CD4-positive, alpha-beta T cell treated with Interleukin-21 for 1 hour (primary cell): ENCODE results near the gene ZMAT2.
"Not testable (repeated sequence)": the region's sequence is repeated elsewhere in the genome, so short reads cannot be mapped to it uniquely, and the experiment has no call there.

ENCODE experiments used
- DNase-seq: peaks from one replicate; pipeline ENCODE4 v3.0.0-alpha.2; 2020

ZMAT2 gene

GRCh38 chr5:140710899-140711552 is 10.8 kb downstream of the ZMAT2 start:
- peak; percentile 96 for DNase-seq

- no peak for DNase-seq
These were observed 11.5 kb downstream of the ZMAT2 start for GRCh38 chr5:140711794-140712193.

GRCh38 chr5:140713562-140714094 is 13.4 kb downstream of the ZMAT2 start:
- DNase-seq = no peak

DNA sequence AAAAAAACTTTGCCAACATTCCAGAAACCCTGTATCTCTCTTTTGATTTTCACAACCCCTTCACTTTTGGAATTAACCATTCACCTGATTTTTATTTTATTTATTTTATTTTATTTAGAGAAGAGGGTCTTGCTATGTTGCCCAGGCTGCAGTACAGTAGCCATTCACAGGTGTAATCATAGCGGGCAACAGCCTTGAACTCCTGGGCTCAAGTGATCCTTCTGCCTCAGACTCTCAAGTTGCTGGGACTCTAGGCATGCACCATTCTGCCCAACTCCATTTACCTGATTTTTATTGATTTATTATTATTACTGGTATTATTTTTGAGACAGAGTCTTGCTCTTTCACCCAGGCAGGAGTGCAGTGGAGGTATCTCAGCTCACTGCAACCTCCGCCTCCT is 16.0 kb downstream of the ZMAT2 start:
- DNase-seq = not testable (repeated sequence)

DNA sequence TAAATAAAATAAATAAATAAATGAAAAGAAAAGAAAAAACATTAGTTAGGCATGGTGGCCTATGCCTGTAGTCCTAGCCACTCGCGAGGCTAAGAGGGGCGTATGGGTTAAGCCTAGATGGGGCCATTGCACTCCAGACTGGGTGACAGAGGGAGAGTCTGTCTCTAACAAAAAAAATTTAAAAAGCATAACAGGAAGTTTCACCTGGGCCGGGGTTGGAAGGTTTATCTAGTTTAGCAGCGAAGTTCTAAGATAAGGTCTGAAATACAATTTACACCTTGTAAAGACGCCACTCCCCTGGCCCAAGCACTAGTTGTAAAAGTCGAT is 18.0 kb downstream of the ZMAT2 start:
- DNase-seq = no peak

- DNase-seq = not testable (repeated sequence)
These were observed 20.5 kb downstream of the ZMAT2 start for GRCh38 chr5:140720738-140721137.

GRCh38 chr5:140721395-140721794 is 21.1 kb downstream of the ZMAT2 start:
- not testable (repeated sequence) for DNase-seq

GRCh38 chr5:140725799-140726471 is 25.7 kb downstream of the ZMAT2 start:
- DNase-seq = peak; percentile 79

DNA sequence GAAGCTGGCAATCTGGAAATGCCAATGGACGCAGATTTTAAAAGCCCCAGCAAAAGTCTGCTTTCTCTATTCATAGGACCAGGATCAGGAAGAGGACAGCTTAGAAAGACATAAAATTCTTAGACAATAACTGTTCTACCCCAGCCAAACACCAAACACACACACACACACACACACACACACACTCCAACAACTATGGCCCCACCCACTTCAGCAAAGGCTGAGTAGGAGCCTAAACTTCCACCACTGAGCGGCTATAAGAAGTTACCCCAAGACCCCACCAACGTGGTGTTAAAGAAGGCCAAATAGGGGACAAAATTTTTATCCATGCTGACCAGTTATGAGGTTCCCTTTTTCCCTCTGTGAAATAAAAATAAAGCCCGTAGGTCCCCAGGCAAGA is 32.9 kb downstream of the ZMAT2 start:
- no peak for DNase-seq

DNA sequence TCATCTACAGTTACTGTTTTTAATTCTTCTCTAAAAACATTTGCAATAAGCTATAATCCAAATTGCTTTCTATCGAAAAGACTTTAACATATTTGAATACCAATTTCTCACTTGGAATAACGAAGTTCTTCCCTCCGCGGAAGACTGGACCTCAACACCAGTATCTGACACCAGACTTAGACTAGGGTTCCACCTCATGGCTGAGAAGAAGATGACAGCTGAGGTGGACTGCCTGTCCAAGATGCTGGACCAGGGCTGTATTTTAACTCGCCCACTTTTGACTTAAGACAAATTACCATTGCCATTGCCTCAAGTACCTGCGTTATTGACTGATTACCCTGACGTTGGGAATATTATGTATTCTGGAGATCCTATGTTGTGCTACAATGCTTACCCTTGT is 34.1 kb downstream of the ZMAT2 start:
- no peak for DNase-seq

- no peak for DNase-seq
These were observed 37.2 kb downstream of the ZMAT2 start for GRCh38 chr5:140737486-140737885.

DNA sequence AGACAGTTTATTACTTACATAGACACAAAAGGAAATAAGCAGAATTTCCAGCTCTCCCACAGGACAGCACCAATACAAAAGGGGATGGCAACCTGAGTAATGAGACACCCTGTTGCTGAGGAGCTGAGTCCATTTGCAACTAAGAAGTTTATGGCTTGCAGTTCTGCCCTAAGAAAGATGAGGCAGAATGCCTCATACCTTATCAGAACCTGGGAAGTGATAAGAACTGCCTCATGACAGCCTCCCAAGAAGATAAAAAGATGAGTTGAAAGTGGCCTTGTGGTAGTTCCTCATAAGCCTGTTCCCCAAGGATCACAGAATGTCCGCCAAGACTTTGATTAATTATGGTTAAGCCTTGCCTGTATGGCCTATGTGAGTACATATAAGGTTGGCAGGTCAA is 41.7 kb downstream of the ZMAT2 start:
- DNase-seq = no peak

DNA sequence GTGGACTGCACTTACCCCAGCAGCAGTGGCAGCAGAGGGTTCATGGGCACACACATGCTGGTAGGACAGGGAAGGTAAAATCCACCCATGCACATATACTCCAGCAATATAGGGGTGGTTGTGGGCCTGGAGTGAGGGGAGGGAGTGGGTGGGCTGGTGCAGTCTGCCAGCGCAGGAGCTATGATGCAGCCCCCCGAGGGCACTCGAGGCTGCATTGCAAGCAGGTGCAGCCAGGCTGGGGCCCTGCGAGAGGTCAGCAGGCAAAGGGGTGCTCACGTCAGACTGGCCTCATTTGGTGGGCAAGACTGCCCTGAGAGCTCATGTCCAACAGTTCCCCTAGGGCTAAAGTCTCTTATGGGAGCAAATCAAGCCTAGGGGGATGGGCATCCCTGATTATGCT is 53.3 kb downstream of the ZMAT2 start:
- DNase-seq = no peak
